Testis (tissue), 3 donors: ENCODE measurements around the gene TNPO2. TPM values are rescaled to one million over a fixed set of nuclear protein-coding genes. Genes with fewer than 3 reads are reported as not detected.
"Not testable (repeated sequence)": the region's sequence is repeated elsewhere in the genome, so short reads cannot be mapped to it uniquely, and the experiment has no call there.

ENCODE experiments used
- DNase-seq: peaks from one replicate; pipeline ENCODE4 v3.0.0-alpha.2; 2019
- H3K27ac ChIP-seq, 2 donors: fragments of 200-600 bp; sonication (generic); one replicate each; pipeline ENCODE4 v1.5.1; 2019
- H3K27me3 ChIP-seq: fragments of 200-600 bp; sonication (generic); one replicate; pipeline ENCODE4 v1.5.1; 2019
- H3K36me3 ChIP-seq: fragments of 200-600 bp; sonication (generic); one replicate; pipeline ENCODE4 v1.5.1; 2017; ENCODE audit warnings: low read depth; ENCODE audit errors: missing control alignments
- H3K4me1 ChIP-seq: fragments of 200-600 bp; sonication (generic); one replicate; pipeline ENCODE4 v1.5.1; 2019
- H3K4me3 ChIP-seq, 2 donors: fragments of 200-600 bp; sonication (generic); one replicate each; pipeline ENCODE4 v1.5.1; 2017 to 2019
- H3K9me3 ChIP-seq: fragments of 200-600 bp; sonication (generic); one replicate; pipeline ENCODE4 v1.5.1; 2017
- CTCF ChIP-seq, 3 experiments: fragments of 450-650 bp in 2 of 3; fragments of 200-600 bp in 1 of 3; sonication (generic) in 1 of 3; IDR thresholded peaks; one replicate each; pipeline ENCODE4 v1.5.1; 2016 to 2019; ENCODE audit warnings: antibody characterized with exemption in 3 of 3, mild to moderate bottlenecking in 2 of 3, moderate library complexity in 1 of 3
- POLR2A ChIP-seq: fragments of 450-650 bp; IDR thresholded peaks from one replicate; pipeline ENCODE4 v1.6.1; 2017; ENCODE audit warnings: antibody characterized with exemption, mild to moderate bottlenecking, moderate library complexity
- WGBS, 2 donors: methylation state at CpG; one replicate each; pipeline ENCODE4 v1.1.5; 2018; 5-methylcytosine and 5-hydroxymethylcytosine counted together
- intact Hi-C: fragments of 100-400 bp; cut with DNase I; formaldehyde crosslinking; loops from one replicate; pipeline ENCODE4 v1.15.1; 2023; ENCODE audit warnings: low total_unique reads
- polyA plus RNA-seq: library from polyadenylated mRNA; stranded (reverse); fragments of 350-450 nt; fragmentation: Illumina TruSeq; extraction: RNeasy Lipid Tissue Mini Kit (QIAGEN cat#74804); gene quantifications from one replicate; pipeline ENCODE4 v1.2.3, GENCODE V29; 2014; ENCODE audit warnings: low read depth, low replicate concordance; ENCODE audit not compliant: insufficient read depth
- total RNA-seq, 2 donors: library from RNA; depleted of rRNA; stranded (reverse); fragments of >200 nt; gene quantifications; one replicate each; pipeline ENCODE4 v1.2.3, GENCODE V29; 2016

Gene TNPO2
- total and polyA plus RNA-seq, 3 donors from 2014 or later = 103 to 129 (median 110) TPM

DNA sequence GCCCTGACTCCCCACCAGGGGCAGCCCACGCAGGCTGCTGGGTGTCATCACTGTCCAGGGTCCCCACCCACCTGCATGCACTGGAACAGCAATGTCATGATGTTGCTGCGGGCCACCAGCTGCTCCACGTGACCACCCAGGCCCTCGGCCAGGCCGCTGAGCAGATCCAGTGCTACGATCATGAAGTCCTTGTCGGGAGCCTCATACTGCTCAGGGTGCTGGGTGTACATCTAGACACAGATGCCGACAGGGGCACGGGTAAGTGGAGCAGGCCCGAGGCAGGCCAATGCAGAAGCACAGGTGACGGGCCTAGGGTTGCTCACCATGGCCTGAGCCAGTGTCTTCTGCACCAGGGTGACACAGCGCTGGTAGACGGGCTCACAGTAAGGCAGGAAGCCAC is 18.6 kb downstream of the TNPO2 start:
- intact Hi-C loops = no loop called here
- H3K4me3 ChIP-seq = no peak overlapping the region
- TF ChIP-seq POLR2A = no peak
- no peak for TF ChIP-seq CTCF (IDR thresholded peaks at IDR 0.05)
- DNase-seq = no peak
- H3K27ac ChIP-seq = no peak overlapping the region
- H3K4me1 ChIP-seq = no peaks in the 10 kb centered on the region
- H3K9me3 ChIP-seq = no peaks in the 10 kb centered on the region
- 89 to 94% methylated on average over 11 to 13 of the region's 13 CpGs for WGBS, 2 donors
- no peaks in the 10 kb centered on the region for H3K36me3 ChIP-seq
- H3K27me3 ChIP-seq = no peaks in the 10 kb centered on the region

DNA sequence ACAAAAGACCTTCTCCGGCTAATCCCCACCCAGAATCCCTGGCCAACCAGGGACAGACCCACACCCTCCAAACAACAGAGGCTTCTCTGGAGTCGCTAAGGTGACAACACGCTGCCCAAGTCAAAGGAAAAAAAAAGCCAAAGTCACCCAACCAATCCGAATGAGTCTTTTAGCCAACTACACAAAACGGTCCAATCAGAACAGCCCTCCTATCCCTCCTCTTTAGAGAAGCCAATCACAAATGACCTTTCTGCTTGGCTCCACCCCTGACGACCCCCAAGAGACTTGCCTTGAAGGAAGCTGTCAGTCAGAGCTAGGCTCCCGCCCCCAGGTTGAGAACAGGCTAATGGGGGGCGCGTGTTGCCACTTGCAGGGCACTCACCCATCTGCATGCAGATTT is 20.7 kb downstream of the TNPO2 start:
- WGBS, 2 donors = 44 to 54% methylated on average over 9 of the region's 9 CpGs

GRCh38 chr19:12701596-12702282 is 22.0 kb downstream of the TNPO2 start:
- 89% methylated on average over 29 to 32 of the region's 33 CpGs for WGBS, 2 donors
- TF ChIP-seq CTCF (IDR thresholded peaks at IDR 0.05) (no peak), POLR2A (no peak)
- Histone ChIP-seq H3K9me3 (no peaks in the 10 kb centered on the region), H3K4me1 (peaks cover 4% of the 10 kb centered on the region), H3K4me3 (no peak overlapping the region), H3K27ac (no peak overlapping the region), H3K27me3 (no peaks in the 10 kb centered on the region), H3K36me3 (no peaks in the 10 kb centered on the region)
- DNase-seq = no peak
- intact Hi-C loops = no loop called here

More for the DNA sequence above, 20.7 kb downstream of the TNPO2 start:
- DNase-seq = peak; percentile 79
- Histone ChIP-seq H3K36me3 (no peaks in the 10 kb centered on the region), H3K4me3 (no peak overlapping the region), H3K4me1 (no peaks in the 10 kb centered on the region), H3K9me3 (no peaks in the 10 kb centered on the region), H3K27ac (no peak overlapping the region), H3K27me3 (no peaks in the 10 kb centered on the region)
- intact Hi-C loops = no loop called here
- TF ChIP-seq CTCF (IDR thresholded peaks at IDR 0.05) = no peak
- no peak for TF ChIP-seq POLR2A

DNA sequence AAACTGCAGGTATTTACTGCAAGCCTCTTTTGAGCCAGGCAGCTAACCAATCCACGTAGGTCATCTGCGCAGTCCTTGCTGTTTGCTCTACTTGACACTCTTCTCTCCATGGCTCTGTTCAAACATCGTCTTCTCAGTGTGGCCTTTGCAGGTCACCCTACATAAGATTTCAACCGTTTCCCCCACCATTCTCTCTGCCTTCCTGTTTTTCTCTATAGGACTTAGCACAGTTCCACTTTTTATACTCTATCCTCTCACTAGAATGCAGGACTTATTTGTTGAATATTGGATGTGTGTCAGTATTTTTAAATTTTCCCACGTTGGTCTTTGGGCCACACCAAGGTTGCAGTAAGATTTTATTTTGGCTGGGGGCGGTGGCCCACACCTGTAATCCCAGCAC is 25.6 kb downstream of the TNPO2 start:
- intact Hi-C loops = no loop called here
- Histone ChIP-seq H3K9me3 (no peaks in the 10 kb centered on the region), H3K36me3 (no peaks in the 10 kb centered on the region), H3K27me3 (no peaks in the 10 kb centered on the region), H3K4me3 (no peak overlapping the region), H3K4me1 (peaks cover 12% of the 10 kb centered on the region), H3K27ac (no peak overlapping the region)
- WGBS, 2 donors = 65 to 73% methylated on average over 6 of the region's 6 CpGs
- TF ChIP-seq POLR2A (no peak), CTCF (IDR thresholded peaks at IDR 0.05) (no peak)
- no peak for DNase-seq

DNA sequence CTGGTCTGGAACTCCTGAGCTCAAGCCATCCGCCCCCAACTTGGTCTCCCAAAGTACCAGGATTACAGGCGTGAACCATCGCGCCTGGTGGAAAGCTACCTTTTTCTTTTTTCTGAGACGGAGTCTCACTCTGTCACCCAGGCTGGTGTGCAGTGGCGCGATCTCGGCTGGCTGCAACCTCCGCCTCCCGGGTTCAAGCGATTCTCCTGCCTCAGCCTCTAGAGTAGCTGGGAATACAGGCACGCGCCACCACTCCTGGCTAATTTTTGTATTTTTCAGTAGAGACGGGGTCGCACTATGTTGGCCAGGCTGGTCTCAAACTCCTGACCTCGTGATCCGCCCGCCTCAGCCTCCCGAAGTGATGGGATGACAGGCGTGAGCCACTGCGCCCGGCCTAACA is 26.3 kb downstream of the TNPO2 start:
- Histone ChIP-seq H3K4me3 (peak overlapping the region in 1 of 2 donors; percentile 83), H3K4me1 (peaks cover 12% of the 10 kb centered on the region)
- intact Hi-C loops, DNase-seq, H3K27ac ChIP-seq, H3K36me3 ChIP-seq, H3K9me3 ChIP-seq, H3K27me3 ChIP-seq: not testable (repeated sequence)
- WGBS, 2 donors = 78 to 90% methylated on average over 21 to 22 of the region's 22 CpGs
